GM21529 (cell line): ENCODE data around the gene PAK1.
A peak's percentile ranks its signal among the peaks of the same experiment; 100 is the strongest.

ENCODE experiments used
- ATAC-seq: cut with Tn5 transposase; IDR thresholded peaks from one replicate; pipeline ENCODE4 v1.9.1; 2021; ENCODE audit not compliant: unreplicated experiment

Gene PAK1

DNA sequence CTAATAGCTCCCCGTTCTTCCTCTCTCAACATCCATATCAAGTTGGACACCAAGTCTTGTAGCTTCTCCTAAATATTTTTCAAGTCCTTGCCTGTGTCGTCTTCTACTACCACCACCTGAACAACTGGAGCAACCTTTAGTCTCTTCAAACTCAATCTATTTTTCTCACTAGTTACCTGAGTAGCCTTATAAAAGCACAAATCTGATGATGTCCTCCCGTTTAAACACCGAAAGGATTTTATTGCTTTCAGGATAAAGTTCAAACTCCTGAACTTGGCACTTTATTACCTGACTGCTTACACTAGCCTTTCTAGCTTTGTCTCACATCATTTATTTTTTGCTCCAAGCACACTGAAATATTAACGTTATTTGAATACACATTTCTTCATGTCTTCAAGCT is 1.3 kb upstream of the PAK1 start:
- no peak for ATAC-seq

DNA sequence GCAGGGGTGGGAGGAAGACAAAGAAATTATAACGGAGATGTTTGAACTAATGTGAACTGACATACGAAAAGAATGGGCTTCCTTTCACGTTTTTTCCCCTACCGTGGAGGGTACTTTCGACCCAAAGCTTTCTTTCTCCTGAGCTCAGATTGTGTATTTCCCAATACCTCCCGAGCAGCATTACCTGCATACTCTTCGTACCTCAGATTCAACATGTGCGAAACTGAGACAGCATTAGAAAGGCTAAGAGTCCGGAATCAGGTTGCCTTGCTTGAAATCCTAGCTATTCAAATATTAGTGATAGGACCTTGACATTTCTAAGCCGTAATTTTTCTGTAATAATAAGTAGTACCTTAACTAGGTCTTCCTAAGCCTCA is 778 bp upstream of the PAK1 start:
- ATAC-seq, result no peak

DNA sequence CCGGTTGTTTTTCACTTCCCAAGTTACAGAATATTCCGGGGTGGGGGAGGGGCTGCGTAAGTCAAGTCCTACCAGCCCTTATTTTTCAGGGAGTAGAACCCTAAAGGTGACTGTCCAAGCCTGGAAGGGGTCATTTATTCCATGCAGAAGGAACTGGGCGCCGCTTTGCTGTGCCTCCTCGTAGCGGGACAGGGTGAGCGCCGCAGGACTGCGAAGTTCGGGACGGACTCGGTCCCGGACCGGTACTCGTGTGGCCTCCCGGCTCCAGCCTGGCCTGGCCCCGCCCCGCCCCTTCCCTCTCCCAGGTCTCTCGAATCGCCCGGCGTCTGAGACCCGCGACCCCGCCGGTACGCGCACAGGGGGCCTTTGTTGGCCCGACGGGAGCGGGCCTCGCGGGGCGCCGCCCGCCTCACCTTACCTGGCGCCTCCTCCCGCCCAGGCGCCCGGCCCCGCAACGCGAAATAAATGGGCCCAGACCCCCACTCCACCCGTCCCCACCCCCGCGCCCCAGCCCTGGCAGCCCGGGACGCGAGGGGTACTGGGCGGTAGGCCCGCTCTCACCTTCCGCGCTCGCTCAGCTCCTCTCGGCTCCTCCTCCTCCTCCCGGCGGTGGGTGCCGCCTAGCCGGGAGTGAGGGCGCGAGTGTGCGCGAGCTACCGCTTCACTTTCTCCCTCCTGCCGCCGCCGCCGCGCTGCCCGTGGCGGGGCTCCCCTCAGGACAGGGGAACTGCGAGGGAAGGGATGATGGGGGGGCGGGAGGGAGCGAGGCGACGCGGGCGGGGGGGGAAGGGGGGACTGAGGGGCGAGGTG is 698 bp downstream of the PAK1 start:
- ATAC-seq, result peak; percentile 42

DNA sequence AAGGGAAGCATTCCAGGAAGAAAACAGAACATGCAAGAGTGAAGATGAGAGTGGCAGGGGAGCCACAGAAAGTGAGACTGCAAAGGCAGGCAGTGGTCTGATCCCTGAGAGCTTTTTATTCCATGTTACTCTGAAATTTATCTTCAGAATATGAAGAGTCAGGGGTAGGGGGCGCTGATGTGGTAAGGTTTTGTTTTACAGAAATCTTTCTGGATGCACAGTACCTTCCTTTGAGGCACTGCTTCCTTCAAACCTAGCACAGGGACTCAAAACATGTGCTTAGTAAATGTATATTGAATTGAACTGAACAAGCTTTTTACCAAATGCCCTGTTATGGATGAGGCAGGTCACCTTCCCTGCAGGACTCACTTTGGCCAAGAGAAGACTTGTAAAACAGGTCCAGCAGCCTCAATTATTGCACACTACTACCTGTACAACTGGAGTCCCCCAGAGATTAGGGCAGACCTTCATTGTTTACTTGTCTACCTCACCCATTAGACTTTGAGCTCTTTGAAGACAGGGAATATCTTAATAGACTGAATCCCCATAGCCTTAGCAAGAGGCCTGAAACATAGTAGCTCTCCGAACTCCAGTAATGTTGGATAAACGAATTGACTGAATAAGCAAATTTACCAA is 2.2 kb downstream of the PAK1 start:
- no peak for ATAC-seq

DNA sequence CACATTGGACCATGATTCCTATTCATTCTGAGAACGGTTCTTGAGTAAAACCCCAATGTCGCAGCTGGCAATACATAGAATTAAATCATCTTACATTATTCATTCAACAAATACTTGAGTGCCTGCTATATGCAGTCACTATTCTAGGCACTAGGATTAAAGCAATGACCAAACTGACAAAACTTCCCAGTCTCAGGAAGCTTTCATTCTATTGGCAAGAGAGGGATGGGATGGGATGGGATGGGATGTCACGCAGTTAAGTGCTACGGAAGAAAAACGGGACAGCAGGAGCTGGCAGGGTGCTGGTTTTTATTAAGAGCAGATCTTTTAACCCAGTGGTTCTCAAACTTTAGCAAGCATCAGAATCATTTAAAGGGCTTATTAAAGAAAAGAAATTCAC is 2.9 kb downstream of the PAK1 start:
- no peak for ATAC-seq

DNA sequence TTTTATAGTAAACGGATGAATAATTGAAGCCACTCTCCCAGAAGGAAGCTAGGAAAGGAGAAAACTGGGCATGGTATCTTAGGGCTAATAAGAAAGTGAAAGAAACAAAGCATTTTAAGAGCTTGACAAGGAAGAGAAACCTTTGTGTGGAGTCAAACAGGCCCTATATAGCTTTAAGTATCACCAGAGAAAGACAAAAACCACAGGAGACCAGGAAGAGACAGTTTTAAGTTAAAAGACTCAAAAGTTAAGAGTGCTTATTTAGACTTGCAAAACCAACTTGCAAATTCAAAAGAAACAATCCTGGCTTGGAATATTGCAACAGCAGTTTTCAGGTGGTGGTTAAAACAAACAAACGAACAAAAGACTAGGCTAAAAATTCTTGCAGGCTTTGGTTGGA is 3.4 kb downstream of the PAK1 start:
- peak; percentile 57 for ATAC-seq

DNA sequence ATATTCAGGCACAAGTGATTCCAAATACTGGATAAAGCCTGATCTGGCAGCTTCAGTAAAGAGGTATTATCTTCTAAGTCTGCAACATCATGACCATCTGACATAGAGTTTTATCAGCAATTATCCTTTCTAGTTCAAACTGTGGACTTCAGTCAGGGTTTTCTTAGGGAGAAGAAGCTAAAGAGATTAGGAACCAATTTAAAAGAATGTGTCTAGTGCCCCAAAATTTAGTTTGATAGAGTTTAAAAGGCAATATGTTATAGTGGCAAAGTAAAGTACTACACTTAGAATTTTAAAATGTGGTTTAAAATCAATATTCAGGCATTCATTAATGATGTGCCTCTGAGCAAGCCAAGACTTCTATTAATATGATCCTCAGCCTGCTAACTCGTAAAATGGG is 5.4 kb downstream of the PAK1 start:
- ATAC-seq, result no peak

DNA sequence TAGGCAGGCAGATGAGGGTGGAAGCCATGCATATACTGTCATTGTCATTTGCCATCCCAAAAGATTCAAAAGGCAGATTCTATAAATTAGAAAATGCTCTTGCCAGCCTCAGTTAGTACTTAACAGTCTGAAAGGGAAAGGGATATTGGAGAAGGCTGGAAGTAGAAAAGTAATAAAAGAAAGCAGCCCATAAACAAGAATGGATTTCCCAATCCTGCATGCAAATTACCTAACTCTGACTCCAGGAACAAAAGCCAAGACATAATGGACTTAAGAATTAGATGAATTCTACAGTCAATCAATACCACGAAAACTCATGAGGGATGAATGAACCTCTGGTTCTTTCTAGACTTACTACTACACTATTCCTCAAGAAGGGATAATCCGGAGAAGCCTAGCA is 5.9 kb downstream of the PAK1 start:
- ATAC-seq, result no peak

DNA sequence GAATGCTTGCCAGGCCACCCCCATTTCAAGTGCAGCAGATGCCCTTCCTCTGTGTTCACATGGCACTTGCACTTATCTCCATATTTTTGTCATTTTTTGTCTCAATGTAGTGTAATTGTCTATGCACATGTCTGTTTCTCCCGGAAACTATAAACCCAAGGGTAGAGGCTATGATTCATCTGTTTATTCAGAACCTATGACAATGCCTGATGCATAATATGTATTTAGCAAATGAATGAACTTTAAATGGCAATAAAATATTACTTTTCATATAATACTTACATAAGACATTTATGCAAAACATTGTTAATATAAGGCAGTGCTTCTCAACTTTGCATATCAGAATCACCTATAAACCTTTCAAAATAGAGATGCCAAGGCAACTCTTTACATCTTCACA is 6.7 kb downstream of the PAK1 start:
- no peak for ATAC-seq

DNA sequence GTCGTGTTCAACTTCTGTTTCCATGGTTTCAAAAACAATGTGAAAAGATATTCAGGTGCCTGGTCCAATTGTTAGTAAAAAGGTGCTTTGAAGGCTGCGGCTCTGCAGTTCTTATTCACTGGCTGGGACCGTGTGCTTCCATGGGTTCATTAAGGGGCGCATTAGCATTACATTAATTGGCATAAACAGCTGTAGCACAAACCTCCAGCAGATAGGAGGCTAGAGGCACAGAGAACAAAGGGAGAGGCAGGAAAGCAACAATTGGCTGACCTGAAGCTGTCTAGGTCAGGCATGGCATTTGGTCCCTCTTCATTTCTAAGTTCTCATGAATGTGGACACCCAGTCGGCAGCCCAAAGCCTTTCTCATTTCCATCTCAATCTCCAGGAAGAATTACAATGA is 16.6 kb downstream of the PAK1 start:
- peak; percentile 23 for ATAC-seq

DNA sequence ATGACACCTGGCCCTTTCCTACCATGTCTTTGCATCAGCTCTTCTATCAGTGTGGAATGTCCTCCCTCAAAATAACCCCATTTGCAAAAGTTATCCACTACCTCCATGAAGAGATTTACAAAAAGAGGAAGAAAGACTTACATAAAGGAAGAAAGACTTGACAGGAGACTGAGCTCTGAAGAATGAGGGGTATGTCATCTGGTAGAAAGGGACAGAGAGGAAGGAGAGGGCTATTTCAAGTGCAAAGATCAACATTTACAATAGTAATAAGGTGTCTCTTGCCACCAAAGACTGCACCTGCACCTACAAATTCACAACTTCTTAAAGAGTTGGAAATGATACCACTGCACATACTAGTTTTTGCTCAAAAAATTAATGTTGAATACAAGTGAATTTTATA is 18.2 kb downstream of the PAK1 start:
- ATAC-seq, result no peak

DNA sequence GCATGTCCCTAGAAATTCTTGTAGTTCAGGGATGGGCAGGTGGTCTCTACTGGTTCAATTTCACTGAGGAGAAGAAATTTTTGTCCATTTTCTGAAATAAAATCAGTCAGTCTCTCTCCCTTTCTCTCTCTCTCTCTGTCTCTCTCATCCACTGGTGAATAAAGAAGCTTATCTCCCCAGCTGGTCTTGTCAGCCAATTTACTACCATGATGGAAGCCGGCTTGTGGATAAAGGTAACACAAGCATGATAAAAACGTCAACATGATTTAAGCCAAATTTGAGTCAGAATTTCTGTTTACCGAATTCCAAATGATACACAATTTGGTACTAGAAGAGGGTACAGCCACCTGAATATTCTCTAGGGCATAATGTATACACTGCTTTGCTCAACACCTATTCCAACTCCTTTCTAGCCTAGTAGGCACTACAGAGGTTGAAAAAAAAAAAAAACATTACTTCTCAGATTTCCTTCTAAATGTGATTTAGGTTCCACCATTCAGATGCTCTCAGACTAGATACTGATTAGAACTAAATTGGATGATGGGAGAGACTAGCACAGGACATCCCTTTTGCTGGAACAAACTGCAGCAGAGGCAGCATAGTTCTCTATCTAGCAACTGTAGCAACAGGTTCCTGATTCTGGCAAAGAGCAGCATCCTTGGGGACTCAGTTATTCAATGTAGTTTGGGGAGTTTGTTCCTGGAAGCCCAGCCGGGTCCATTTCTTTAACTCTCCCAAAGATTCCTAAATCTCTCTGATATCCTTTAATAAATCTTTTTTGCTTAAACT is 18.8 kb downstream of the PAK1 start:
- no peak for ATAC-seq

DNA sequence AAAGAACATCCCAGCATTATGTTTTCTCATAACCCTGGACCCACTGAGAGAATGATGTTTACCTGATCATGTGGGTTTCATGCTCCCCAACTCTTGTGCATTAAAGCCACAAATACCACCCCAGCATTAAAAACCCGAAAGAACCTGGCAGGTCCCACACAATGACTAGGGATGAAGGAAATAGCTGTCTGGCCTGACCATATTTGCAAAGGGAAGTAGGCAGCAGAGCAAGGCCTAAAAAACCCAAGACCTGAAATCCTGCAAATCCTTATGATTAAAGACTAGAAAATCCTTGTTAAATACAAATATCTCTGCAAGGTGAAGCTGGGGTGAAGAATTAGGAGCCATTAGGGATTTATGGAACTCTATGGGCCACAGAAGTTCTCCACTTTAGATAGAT is 23.7 kb downstream of the PAK1 start:
- ATAC-seq, result no peak

DNA sequence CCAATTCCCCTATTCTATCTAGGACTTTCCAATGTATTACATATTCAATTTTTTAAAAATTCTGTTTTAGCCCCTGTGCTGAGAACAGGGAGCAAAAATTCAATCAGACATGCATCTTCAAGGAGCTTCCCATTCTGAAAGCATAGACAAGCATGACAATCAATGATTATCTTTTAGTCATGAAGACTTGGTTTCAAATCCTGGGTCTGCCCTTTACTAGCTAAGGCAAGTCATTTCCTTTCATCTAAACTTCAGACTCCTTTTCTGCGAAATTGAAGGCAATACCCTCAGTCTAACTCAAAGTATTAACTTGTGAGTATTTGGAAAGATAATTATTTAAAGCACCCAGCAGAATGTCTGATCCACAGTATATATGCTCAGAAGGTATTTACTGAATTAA is 24.1 kb downstream of the PAK1 start:
- ATAC-seq, result no peak

DNA sequence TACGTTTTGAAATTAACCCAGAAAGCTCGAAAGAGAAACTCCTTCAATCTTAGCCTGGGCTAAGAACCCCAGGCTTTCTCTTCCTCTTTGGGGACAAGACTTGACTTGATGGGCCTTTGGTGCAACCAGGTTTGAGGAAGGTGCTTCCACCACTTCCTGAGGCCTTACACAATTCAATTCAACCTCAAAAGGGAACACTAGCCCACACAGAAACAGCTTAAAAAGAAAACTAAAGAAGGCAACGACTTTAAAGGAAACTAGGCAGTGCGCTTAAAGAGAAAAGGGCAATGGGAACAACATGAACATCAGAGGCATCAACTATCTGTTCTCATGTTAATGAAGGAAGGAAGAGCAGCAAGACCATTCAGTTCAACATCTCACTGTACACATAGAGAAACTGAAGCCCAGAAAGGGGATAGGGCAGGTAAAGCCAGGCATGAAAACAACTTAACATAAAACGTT is 24.8 kb downstream of the PAK1 start:
- peak; percentile 69 for ATAC-seq

DNA sequence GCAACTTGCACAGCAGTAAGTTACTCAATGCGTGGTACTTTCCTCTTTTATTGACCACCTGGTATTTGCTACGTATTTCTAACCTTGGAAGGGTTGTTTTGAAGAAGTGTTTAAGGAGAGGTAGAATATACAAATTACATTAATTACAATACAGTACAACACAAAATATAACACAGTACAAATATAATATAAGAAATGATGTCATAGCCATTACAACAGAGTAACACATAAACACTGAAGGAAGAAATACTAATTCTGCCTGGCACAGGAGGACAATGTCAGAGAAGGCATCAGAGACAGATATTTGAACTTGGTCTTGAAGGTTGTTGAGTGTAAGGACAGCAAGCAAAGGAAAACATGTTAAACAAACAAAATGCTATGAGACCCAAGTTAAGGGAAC is 25.6 kb downstream of the PAK1 start:
- ATAC-seq, result no peak

DNA sequence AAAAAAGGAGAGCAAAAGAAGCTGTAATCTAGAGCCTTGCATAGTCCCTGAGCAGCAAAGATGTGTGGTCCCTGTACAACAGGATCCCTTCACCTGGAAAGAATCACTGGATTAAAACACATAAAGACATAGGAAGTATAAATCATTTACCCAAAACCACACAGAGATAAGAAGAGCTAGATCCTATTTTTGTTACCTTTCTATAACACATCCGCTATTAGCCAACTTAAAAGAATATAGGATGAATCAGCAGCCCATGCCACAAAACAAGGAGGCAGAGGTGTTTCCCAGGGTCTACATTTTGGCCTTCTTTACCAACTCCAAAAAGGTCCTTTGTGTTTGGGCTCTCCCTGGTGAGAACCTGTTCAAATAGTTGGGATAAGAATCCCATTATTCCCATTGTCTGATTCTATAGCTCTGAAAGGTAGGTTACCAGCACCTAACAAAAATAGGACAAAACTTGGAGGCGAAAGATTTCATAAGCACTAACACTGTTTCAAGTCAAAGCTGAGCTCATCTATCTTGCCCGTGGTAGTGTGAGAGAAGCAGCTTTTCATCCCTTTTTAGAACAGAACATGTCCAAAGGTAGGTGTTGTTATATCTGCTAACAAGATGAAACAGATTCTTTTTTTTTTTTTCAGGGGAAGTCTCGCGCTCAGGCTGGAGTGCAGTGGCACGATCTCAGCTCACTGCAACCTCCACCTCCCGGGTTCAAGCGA is 26.8 kb downstream of the PAK1 start:
- ATAC-seq, result no peak

DNA sequence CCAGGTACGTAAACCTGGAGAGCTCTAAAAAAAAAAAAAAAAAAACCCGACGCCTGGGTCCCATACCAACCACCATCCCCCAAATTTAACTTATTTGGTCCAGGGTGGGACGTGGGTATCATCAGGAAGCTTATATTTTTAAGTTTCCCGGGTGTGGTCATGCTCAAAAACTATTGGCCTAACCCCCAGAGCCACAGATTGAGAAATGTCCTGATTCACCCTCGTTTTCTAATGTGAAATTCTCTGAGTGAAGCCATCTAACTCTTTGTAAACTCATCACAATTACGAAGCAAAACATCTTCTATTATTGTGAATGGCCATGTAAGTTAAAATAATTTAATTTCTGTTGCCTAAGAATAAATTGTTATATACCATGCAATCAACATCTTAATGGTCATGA is 29.6 kb downstream of the PAK1 start:
- ATAC-seq, result no peak

DNA sequence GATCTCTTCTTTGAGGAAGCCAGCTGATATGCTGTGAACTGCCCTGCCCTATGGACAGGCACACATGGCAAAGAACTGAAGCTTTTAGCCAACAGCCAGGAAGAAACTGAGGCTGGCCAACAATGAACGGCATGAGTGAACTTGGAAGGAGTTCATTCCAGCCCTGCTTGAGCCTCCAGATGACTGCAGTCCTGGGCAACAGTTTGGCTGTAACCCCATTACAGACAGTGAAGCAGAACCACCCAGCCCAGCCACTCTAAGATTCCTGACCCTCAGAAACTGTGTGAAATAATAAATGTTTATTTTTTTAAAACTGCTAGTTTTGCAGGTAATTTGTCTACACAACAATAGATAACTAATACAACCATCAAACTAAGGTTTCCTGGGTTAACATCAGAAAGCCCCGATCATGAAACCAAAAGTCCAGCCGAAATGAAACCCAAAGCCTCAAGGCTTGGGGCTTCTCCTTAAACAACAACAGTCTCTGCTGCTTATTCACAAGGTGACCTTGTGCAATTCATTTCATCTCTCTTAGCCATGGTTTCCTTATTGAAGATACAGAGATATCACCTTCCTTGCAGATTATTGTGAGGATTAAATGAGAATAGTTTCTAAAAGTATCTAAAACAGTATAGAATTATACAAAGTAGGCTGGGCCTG is 31.4 kb downstream of the PAK1 start:
- peak; percentile 59 for ATAC-seq

DNA sequence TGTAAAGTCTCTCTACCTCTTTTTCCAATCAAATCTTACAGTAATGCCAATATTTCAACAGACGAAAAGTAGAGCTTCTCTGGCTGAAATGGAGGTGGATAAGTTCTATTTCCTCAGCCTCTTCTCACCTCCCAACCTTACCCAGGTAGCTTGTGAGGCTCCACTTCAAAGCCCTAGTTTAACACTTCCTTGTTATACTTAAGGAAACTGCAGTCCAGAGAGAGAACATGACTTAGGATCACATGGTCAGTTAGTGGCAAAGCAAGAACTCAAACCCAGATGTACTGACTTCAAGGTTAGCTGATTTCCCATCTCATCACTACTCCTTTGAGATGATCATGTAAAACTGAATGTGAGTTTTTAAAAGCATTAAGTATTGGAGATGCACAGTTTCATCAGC is 32.5 kb downstream of the PAK1 start:
- ATAC-seq, result no peak

DNA sequence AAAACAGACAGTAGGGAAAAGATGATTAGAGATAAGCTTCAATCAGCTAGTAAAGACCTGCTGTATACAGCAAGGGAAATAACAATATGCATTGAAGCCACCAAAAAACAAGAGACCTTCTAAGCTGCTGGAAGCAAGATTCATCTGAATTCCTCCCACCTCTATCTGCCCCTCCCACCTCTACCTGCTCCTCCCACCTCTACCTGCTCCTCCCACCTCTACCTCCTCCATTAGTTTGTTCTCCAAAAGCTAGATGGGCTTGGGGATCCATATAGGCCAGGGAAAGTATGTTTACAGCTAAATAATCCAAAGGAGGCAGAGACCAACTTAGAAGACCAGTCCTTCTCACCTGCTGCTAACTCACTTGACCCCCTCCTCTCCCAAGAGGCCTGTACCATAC is 33.2 kb downstream of the PAK1 start:
- ATAC-seq, result no peak
